CD14-positive monocyte (primary cell): ENCODE measurements around the gene PPP1R2C. TPM values are rescaled to one million over a fixed set of nuclear protein-coding genes. Genes with fewer than 3 reads are reported as not detected.

Source experiments
- DNase-seq, 3 donors: peaks; one replicate each; pipeline ENCODE4 v3.0.0-alpha.2; 2011 to 2022
- H2AFZ ChIP-seq: 2 replicates; pipeline ENCODE4 v1.6.0; 2012; ENCODE audit warnings: mild to moderate bottlenecking, low read depth, low read length, inconsistent platforms; ENCODE audit not compliant: insufficient read depth, poor library complexity, severe bottlenecking
- H3K27ac ChIP-seq, 2 donors: 1 replicate in 1 of 2; 2 replicates in 1 of 2; pipeline ENCODE4 v1.5.1; 2012 to 2013; ENCODE audit warnings: low read length in 2 of 2, control low read depth in 1 of 2, inconsistent platforms in 1 of 2, low read depth in 1 of 2, mild to moderate bottlenecking in 1 of 2
- H3K27me3 ChIP-seq, 2 donors: one replicate each; pipeline versions ENCODE4 v1.6.0 to v1.6.1; 2011 to 2013; ENCODE audit warnings: low read length in 2 of 2; ENCODE audit not compliant: control insufficient read depth in 2 of 2, insufficient read depth in 2 of 2
- H3K36me3 ChIP-seq, 2 donors: replicated peaks in 1 of 2; 1 replicate in 1 of 2; 2 replicates in 1 of 2; pipeline versions ENCODE4 v1.5.1 to v1.6.1; 2012 to 2013; ENCODE audit warnings: low read length in 2 of 2, control low read depth in 1 of 2, inconsistent platforms in 1 of 2, mild to moderate bottlenecking in 1 of 2; ENCODE audit not compliant: insufficient read depth in 2 of 2, control insufficient read depth in 1 of 2
- H3K4me1 ChIP-seq, 2 donors: 1 replicate in 1 of 2; 2 replicates in 1 of 2; pipeline versions ENCODE4 v1.5.1 to v1.6.1; 2012 to 2013; ENCODE audit warnings: low read length in 2 of 2, control low read depth in 1 of 2, inconsistent platforms in 1 of 2, mild to moderate bottlenecking in 1 of 2, moderate library complexity in 1 of 2; ENCODE audit not compliant: insufficient read depth in 2 of 2, control insufficient read depth in 1 of 2
- H3K4me2 ChIP-seq: replicated peaks from 2 replicates; pipeline ENCODE3; 2012; ENCODE audit warnings: low read length, moderate library complexity, mild to moderate bottlenecking; ENCODE audit not compliant: poor library complexity, severe bottlenecking; ENCODE audit errors: extremely low read depth
- H3K4me3 ChIP-seq, 3 experiments: fragments of 200-600 bp in 1 of 3; sonication (generic) in 1 of 3; replicated peaks in 1 of 3; 1 replicate in 2 of 3; 2 replicates in 1 of 3; pipeline ENCODE4 v1.5.1; 2011 to 2013; ENCODE audit warnings: low read length in 3 of 3, mild to moderate bottlenecking in 3 of 3, control low read depth in 2 of 3, low read depth in 2 of 3, inconsistent platforms in 1 of 3, moderate library complexity in 1 of 3
- H3K79me2 ChIP-seq: 2 replicates; pipeline ENCODE4 v1.6.0; 2012; ENCODE audit warnings: mild to moderate bottlenecking, control low read depth, inconsistent platforms, low read length, moderate library complexity; ENCODE audit not compliant: insufficient read depth
- H3K9ac ChIP-seq: 2 replicates; pipeline ENCODE4 v1.6.0; 2017; ENCODE audit warnings: low read length, mild to moderate bottlenecking; ENCODE audit not compliant: insufficient read depth, poor library complexity, severe bottlenecking
- H3K9me3 ChIP-seq, 2 donors: replicated peaks in 1 of 2; 1 replicate in 1 of 2; 2 replicates in 1 of 2; pipeline versions ENCODE4 v1.5.1 to v1.6.1; 2012 to 2013; ENCODE audit warnings: low read length in 2 of 2, control low read depth in 1 of 2; ENCODE audit not compliant: control insufficient read depth in 1 of 2, insufficient read depth in 1 of 2
- H4K20me1 ChIP-seq: 2 replicates; pipeline ENCODE4 v1.6.0; 2012; ENCODE audit warnings: mild to moderate bottlenecking, low read length, control low read depth, moderate library complexity; ENCODE audit not compliant: insufficient read depth
- H3K27ac Mint-ChIP-seq, 7 donors: one replicate each; pipeline ENCODE4 v1.8.0; 2020; ENCODE audit warnings: mild to moderate bottlenecking in 7 of 7, mixed read lengths in 7 of 7, moderate library complexity in 6 of 7, inconsistent platforms in 2 of 7
- H3K27me3 Mint-ChIP-seq, 3 donors: one replicate each; pipeline ENCODE4 v1.8.0; 2021 to 2022; ENCODE audit warnings: low read depth in 3 of 3, mild to moderate bottlenecking in 3 of 3, mixed read lengths in 3 of 3, moderate library complexity in 3 of 3, inconsistent platforms in 1 of 3
- H3K36me3 Mint-ChIP-seq, 2 donors: one replicate each; pipeline ENCODE4 v1.8.0; 2020; ENCODE audit warnings: mixed read lengths in 2 of 2, inconsistent platforms in 1 of 2, mild to moderate bottlenecking in 1 of 2
- H3K4me1 Mint-ChIP-seq: one replicate; pipeline ENCODE4 v1.8.0; 2020; ENCODE audit warnings: mild to moderate bottlenecking, mixed read lengths
- H3K4me3 Mint-ChIP-seq, 2 donors: one replicate each; pipeline ENCODE4 v1.8.0; 2020; ENCODE audit warnings: mild to moderate bottlenecking in 2 of 2, mixed read lengths in 2 of 2, moderate library complexity in 1 of 2
- H3K9me3 Mint-ChIP-seq, 7 donors: one replicate each; pipeline ENCODE4 v1.8.0; 2020 to 2022; ENCODE audit warnings: mixed read lengths in 7 of 7, mild to moderate bottlenecking in 6 of 7, moderate library complexity in 6 of 7, inconsistent platforms in 2 of 7
- WGBS: methylation state at CpG from one replicate; pipeline ENCODE4 v1.1.5; 2013; ENCODE audit warnings: missing lambda C conversion rate; ENCODE audit not compliant: insufficient coverage; 5-methylcytosine and 5-hydroxymethylcytosine counted together
- intact Hi-C, 2 donors: fragments of 100-400 bp; cut with micrococcal nuclease; formaldehyde crosslinking; loops; one replicate each; pipeline versions ENCODE4 v1.15.0 to v1.15.1; 2023
- polyA plus RNA-seq, 3 donors: library from polyadenylated mRNA; depleted of rRNA in 1 of 3; unstranded in 2 of 3; stranded (reverse) in 1 of 3; fragments of 300-500 nt in 2 of 3; fragments of >200 nt in 1 of 3; fragmentation: Illumina TruSeq in 2 of 3; gene quantifications; 1 replicate in 2 of 3; 2 replicates in 1 of 3; pipeline ENCODE4 v1.2.3, GENCODE V29; 2012 to 2021
- TF ChIP-seq, protein P1 (sequence below): fragments of 200-600 bp; IDR thresholded peaks from one replicate; pipeline ENCODE4 v1.8.0; 2022; ENCODE audit warnings: antibody characterized with exemption, mild to moderate bottlenecking

PPP1R2C gene
- polyA plus RNA-seq, 3 donors: not detected

DNA sequence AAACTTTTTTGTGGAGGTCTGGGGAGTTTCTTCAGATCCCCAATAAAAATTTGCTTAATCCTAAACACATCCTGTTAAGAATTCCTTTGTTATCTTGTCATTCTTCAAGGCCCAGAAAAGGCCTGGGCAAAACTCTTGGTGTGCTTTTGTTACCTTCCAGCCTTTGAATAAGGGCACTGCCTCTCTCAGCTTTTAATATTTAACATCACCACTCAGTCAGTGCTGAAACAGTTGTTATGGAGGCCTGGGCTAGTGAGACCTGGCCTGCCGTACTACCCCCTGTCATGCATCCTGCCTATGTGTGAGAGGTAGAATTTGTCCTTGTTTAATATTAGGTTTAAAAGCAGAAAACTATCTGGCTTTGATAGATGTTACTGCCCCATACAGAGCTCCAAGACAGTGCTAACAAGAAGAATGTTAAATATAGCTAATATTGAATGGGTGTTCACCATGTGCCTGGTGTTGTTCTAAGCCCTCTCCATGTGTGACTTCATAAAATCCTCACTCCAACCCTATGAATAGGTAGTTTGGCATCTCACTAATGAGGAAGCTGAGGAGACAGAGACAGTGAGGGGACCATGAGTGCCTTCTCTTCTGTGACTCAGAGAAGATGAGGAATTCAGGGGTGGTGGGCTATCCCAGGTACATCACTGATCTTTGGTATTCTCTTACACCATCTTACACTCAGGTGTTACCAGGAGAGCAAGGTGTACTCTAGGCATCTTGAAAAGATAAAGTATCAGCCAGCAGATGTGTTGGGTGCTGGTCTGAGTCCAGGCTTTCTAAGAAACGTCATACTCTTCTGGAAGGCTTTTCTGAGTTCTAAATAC lies 6.2 kb downstream of the PPP1R2C start:
- no peak overlapping the region for H3K4me2 ChIP-seq
- H2AFZ ChIP-seq: no peak overlapping the region
- peaks cover 3% of the 10 kb centered on the region for H3K4me1 Mint-ChIP-seq
- no peaks in the 10 kb centered on the region for H3K79me2 ChIP-seq
- no peak overlapping the region for H3K27ac ChIP-seq
- no peak for DNase-seq
- no peak overlapping the region for H3K4me3 Mint-ChIP-seq
- no peaks in the 10 kb centered on the region for H3K4me1 ChIP-seq
- no peak overlapping the region for H3K9ac ChIP-seq
- no peaks in the 10 kb centered on the region for H3K36me3 Mint-ChIP-seq
- H3K36me3 ChIP-seq: no peaks in the 10 kb centered on the region
- no CpG with 5 or more reads among the region's 2 CpGs for WGBS
- H3K27me3 ChIP-seq: no peaks in the 10 kb centered on the region
- H3K4me3 ChIP-seq: no peak overlapping the region
- H4K20me1 ChIP-seq: no peaks in the 10 kb centered on the region
- H3K9me3 Mint-ChIP-seq: peaks cover 0 to 9% (median 1%) of the 10 kb centered on the region in 7 donors
- intact Hi-C loops: no loop called here
- no peak overlapping the region for H3K27ac Mint-ChIP-seq
- H3K9me3 ChIP-seq: no peaks in the 10 kb centered on the region
- H3K27me3 Mint-ChIP-seq: no peaks in the 10 kb centered on the region
- TF ChIP-seq, protein P1, sequence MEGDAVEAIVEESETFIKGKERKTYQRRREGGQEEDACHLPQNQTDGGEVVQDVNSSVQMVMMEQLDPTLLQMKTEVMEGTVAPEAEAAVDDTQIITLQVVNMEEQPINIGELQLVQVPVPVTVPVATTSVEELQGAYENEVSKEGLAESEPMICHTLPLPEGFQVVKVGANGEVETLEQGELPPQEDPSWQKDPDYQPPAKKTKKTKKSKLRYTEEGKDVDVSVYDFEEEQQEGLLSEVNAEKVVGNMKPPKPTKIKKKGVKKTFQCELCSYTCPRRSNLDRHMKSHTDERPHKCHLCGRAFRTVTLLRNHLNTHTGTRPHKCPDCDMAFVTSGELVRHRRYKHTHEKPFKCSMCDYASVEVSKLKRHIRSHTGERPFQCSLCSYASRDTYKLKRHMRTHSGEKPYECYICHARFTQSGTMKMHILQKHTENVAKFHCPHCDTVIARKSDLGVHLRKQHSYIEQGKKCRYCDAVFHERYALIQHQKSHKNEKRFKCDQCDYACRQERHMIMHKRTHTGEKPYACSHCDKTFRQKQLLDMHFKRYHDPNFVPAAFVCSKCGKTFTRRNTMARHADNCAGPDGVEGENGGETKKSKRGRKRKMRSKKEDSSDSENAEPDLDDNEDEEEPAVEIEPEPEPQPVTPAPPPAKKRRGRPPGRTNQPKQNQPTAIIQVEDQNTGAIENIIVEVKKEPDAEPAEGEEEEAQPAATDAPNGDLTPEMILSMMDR: no peak

DNA sequence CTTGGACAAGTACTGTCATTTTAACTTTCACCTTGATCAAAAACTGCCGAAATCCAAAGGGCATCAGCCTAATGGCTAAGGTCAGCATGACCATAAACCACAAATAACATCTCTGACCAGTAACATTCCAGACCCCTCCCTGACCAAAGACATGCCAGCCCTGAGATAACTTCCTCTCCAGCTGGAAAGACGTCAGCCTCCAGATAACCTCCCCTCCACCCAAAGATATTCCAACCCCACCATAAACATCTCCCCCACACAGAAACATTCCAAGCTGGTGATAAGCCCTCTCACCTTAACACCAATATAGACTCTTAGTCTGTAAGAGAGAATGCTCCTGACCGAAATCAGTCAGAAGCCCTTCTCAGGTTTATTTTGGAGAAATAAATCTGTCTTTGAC lies 7.4 kb downstream of the PPP1R2C start:
- 100% methylated on average over 1 of the region's 3 CpGs for WGBS
- Mint-ChIP-seq H3K4me3 (no peak overlapping the region), H3K4me1 (no peaks in the 10 kb centered on the region), H3K27me3 (no peaks in the 10 kb centered on the region), H3K36me3 (no peaks in the 10 kb centered on the region), H3K27ac (no peak overlapping the region), H3K9me3 (peaks cover 0 to 6% (median 6%) of the 10 kb centered on the region in 7 donors)
- no peak overlapping the region for H3K4me2 ChIP-seq
- no peaks in the 10 kb centered on the region for H3K4me1 ChIP-seq
- H4K20me1 ChIP-seq: no peaks in the 10 kb centered on the region
- no peaks in the 10 kb centered on the region for H3K9me3 ChIP-seq
- DNase-seq: no peak
- no peak overlapping the region for H3K27ac ChIP-seq
- no peaks in the 10 kb centered on the region for H3K27me3 ChIP-seq
- TF ChIP-seq, protein P1: no peak
- H3K79me2 ChIP-seq: no peaks in the 10 kb centered on the region
- intact Hi-C loops: no loop called here
- H3K36me3 ChIP-seq: no peaks in the 10 kb centered on the region
- H2AFZ ChIP-seq: no peak overlapping the region
- H3K9ac ChIP-seq: no peak overlapping the region
- no peak overlapping the region for H3K4me3 ChIP-seq
